Pons (tissue), 1 donor: Measurements from ENCODE around the gene TUBB2B.
A peak's percentile ranks its signal among the peaks of the same experiment; 100 is the strongest.
"Not testable (repeated sequence)": the region's sequence is repeated elsewhere in the genome, so short reads cannot be mapped to it uniquely, and the experiment has no call there.

Source experiments
- DNase-seq: peaks from one replicate; pipeline ENCODE4 v3.0.0-alpha.2; 2016; ENCODE audit warnings: low spot score

The TUBB2B gene

GRCh38 chr6:3258201-3258600, 30.7 kb upstream of the TUBB2B start:
- no peak for DNase-seq

- DNase-seq = no peak
Measured at GRCh38 chr6:3253597-3253961, 26.1 kb upstream of the TUBB2B start.

GRCh38 chr6:3252861-3253596, 25.6 kb upstream of the TUBB2B start:
- DNase-seq = no peak

DNA sequence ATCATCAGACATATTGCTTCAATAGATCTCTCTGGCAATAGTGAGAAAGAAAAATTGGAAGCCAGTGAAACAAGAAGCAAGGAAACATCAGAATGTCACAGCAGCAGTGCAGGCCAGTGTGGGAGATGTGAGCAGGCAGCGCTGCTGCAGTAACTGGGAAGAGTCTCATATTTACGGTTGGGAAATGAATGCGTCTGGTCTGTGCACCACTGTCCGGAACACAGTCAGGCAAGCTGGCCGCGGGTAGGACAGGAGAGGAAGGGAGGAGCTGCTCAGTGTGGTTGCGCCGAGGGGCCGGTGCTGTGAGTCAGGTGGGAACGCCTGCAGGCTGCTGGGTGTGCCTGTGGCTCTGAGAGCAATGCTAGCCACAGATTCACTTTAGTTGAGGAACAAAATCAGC, 24.9 kb upstream of the TUBB2B start:
- DNase-seq = no peak

- DNase-seq = peak; percentile 88
Measured at GRCh38 chr6:3251462-3252314, 24.2 kb upstream of the TUBB2B start.

DNA sequence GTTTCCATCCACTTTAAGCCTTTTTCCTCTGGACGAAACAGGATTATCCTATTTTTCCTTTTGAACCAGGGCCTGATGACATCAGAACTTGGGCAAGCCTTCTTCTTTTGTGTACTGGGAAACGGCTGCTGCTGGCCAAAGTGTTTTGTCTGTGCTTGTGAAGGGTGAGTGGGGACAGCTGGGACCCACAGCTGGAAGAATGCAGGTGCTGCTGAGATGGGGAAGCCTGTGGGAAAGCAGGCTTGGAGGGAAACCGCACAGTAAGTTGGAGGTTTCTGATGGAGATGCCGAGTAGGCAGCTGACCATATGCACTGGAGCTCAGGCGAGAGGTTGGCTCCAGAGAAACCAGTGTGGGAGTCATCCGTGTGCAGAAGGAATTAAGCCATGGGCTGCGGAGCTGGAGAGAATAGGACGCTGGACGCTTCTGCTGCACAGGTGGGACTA, 22.8 kb upstream of the TUBB2B start:
- DNase-seq = peak; percentile 65

GRCh38 chr6:3249821-3250220, 22.4 kb upstream of the TUBB2B start:
- DNase-seq = no peak

- DNase-seq = peak; percentile 99
Measured at GRCh38 chr6:3247255-3248146, 20.0 kb upstream of the TUBB2B start.

- DNase-seq = no peak
Measured at GRCh38 chr6:3245216-3245615, 17.8 kb upstream of the TUBB2B start.

DNA sequence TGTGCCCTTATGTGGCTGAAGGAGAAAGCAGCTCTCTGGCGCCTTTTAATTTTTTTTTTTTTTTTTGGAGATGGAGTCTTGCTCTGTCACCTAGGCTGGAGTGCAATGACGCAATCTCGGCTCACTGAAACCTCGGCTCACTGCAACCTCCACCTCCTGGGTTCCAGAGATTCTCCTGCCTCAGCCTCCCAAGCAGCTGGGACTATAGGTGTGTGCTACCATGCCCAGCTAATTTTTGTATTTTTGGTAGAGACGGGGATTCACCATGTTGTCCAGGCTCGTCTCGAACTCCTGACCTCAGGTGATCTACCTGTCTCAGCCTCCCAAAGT, 17.3 kb upstream of the TUBB2B start:
- not testable (repeated sequence) for DNase-seq

GRCh38 chr6:3244003-3244831, 16.8 kb upstream of the TUBB2B start:
- no peak for DNase-seq

- no peak for DNase-seq
Measured at GRCh38 chr6:3242768-3243167, 15.3 kb upstream of the TUBB2B start.

DNA sequence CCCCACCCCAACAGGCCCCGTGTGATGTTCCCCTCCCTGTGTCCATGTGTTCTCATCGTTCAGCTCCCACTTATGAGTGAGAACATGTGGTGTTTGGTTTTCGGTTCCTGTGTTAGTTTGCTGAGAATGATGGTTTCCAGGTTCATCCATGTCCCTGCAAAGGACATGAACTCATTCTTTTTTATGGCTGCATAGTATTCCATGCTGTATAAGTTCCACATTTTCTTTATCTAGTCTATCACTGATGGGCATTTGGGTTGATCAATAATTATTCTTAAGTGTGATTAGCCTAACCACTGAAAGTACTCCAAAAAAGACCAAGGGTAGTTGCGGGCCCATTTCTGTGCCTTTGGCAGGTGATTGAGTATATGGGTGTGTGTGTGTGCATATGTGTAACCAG, 14.3 kb upstream of the TUBB2B start:
- DNase-seq = not testable (repeated sequence)

- no peak for DNase-seq
Measured at GRCh38 chr6:3240595-3240994, 13.1 kb upstream of the TUBB2B start.

- no peak for DNase-seq
Measured at GRCh38 chr6:3239110-3239830, 11.8 kb upstream of the TUBB2B start.

GRCh38 chr6:3237761-3238662, 10.6 kb upstream of the TUBB2B start:
- no peak for DNase-seq

GRCh38 chr6:3236005-3236404, 8.6 kb upstream of the TUBB2B start:
- no peak for DNase-seq

DNA sequence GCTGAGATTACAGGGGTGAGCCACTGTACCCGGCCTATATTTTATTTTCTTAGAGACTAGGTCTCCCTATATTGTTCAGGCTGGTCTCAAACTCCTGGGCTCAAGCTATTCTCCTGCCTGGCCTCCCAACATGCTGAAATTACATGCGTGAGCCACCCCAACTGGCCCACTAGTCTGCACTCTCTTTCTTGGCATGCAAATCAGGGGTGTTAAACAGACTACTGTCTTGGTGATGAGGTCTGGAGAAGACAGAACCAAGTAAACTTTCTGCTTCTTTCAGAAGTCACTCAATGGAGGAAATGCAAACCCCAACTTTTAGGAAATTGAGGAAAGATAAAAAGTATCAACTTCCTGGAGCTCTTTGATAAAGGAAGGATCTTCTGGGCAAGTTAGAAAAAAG, 8.0 kb upstream of the TUBB2B start:
- DNase-seq = no peak

DNA sequence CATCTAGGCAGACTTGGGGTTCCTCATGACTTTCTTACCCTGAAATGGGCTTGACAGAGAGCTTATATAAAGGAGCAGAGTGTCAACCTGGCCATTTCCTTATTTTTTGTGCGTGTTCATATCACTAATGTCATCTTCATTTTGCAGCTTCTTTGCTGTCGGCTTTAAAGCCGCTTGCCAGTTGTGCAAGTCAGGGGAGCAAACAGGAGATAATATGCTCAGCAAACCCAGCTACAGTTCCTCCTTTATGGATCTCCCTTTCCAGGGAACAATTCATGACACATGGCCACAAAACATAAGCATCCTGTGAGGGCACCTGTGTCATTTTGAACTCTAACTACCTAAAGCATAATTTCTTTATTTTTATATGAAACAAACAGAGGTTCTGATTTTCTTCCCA, 6.5 kb upstream of the TUBB2B start:
- DNase-seq = no peak

DNA sequence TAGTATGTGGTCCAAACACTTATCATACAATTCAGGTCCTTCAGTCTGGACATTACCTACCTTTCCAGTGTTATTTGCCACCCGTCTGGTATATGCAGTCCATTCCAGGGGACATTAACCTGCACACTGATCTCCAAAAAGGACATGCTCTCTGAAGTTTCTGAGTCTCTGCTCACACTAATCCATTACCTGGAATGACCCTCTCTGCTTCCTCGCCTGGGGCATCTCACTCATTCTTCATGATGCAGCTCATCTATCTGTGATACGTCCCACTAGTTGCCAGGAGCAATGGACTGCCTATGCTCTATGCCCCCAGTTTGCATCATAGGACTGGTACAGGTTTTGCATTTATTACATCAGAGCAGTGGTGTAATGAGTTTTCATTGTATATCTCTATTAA, 5.9 kb upstream of the TUBB2B start:
- no peak for DNase-seq
